Ishikawa (cell line): Measurements from ENCODE around the gene ANKFN1.

Experiments
- CEBPB ChIP-seq: IDR thresholded peaks from 2 replicates; pipeline ENCODE4 v1.6.1; 2012
- CREB1 ChIP-seq: IDR thresholded peaks from 2 replicates; pipeline ENCODE4 v1.6.1; 2012; ENCODE audit warnings: low read depth
- EGR1 ChIP-seq: IDR thresholded peaks from 2 replicates; pipeline ENCODE4 v1.6.1; 2012
- EP300 ChIP-seq: IDR thresholded peaks from 2 replicates; pipeline ENCODE4 v1.6.1; 2012; ENCODE audit warnings: borderline replicate concordance
- FOXM1 ChIP-seq: IDR thresholded peaks from 2 replicates; pipeline ENCODE4 v1.6.1; 2012; ENCODE audit warnings: low read depth, borderline replicate concordance
- MAX ChIP-seq: IDR thresholded peaks from 2 replicates; pipeline ENCODE4 v1.6.1; 2012
- NFIC ChIP-seq: IDR thresholded peaks from 2 replicates; pipeline ENCODE4 v1.6.1; 2012
- RAD21 ChIP-seq: IDR thresholded peaks from 2 replicates; pipeline ENCODE4 v1.6.1; 2012; ENCODE audit warnings: low read depth
- REST ChIP-seq: IDR thresholded peaks from 2 replicates; pipeline ENCODE4 v1.6.1; 2012; ENCODE audit warnings: low read depth, mild to moderate bottlenecking
- TAF1 ChIP-seq: IDR thresholded peaks from 2 replicates; pipeline ENCODE4 v1.6.1; 2012; ENCODE audit warnings: low read depth, mild to moderate bottlenecking
- TCF12 ChIP-seq: IDR thresholded peaks from 2 replicates; pipeline ENCODE4 v1.6.1; 2012; ENCODE audit warnings: low read depth
- TEAD4 ChIP-seq: IDR thresholded peaks from 2 replicates; pipeline ENCODE4 v1.6.1; 2012
- USF1 ChIP-seq: IDR thresholded peaks from 2 replicates; pipeline ENCODE4 v1.6.1; 2012
- YY1 ChIP-seq: IDR thresholded peaks from 2 replicates; pipeline ENCODE4 v1.6.1; 2012; ENCODE audit warnings: low read depth
- ZBTB7A ChIP-seq: IDR thresholded peaks from 2 replicates; pipeline ENCODE4 v1.6.1; 2012; ENCODE audit warnings: low read depth

ANKFN1 gene

GRCh38 chr17:56157845-56158244 is 4.6 kb downstream of the ANKFN1 start:
- no peak for TF ChIP-seq MAX
- no peak for TF ChIP-seq REST

GRCh38 chr17:56158344-56158743 is 5.1 kb downstream of the ANKFN1 start:
- TF ChIP-seq USF1 (no peak), NFIC (no peak), EGR1 (no peak), CREB1 (no peak), TAF1 (no peak), TEAD4 (no peak), CEBPB (no peak), RAD21 (no peak), FOXM1 (no peak), MAX (no peak), YY1 (no peak), REST (no peak), TCF12 (no peak), EP300 (no peak), ZBTB7A (no peak)

- TF ChIP-seq TAF1 (no peak), NFIC (no peak), TEAD4 (no peak), MAX (no peak), CREB1 (no peak), EP300 (no peak), ZBTB7A (no peak), USF1 (no peak), EGR1 (no peak), YY1 (no peak), CEBPB (no peak)
Measured at GRCh38 chr17:56158915-56159825, 5.9 kb downstream of the ANKFN1 start.

GRCh38 chr17:56159826-56160380 is 6.6 kb downstream of the ANKFN1 start:
- TF ChIP-seq RAD21 (no peak), EP300 (no peak), REST (no peak), ZBTB7A (no peak), TCF12 (no peak), FOXM1 (no peak), MAX (no peak), YY1 (no peak), CREB1 (no peak), TEAD4 (no peak), EGR1 (no peak), USF1 (no peak), TAF1 (no peak), CEBPB (no peak)
